DND-41 (cell line): ENCODE measurements around the gene PNMT.

ENCODE experiments used
- CTCF ChIP-seq: IDR thresholded peaks from 2 replicates; pipeline ENCODE4 v1.5.1; 2012; ENCODE audit warnings: borderline replicate concordance, low read length, moderate library complexity, mild to moderate bottlenecking; ENCODE audit not compliant: poor library complexity, severe bottlenecking; ENCODE audit errors: extremely low read depth
- EZH2 ChIP-seq: IDR thresholded peaks from 3 replicates; pipeline ENCODE4 v1.6.1; 2012; ENCODE audit warnings: borderline replicate concordance, low read depth, mild to moderate bottlenecking, moderate library complexity, low read length, inconsistent platforms; ENCODE audit not compliant: severe bottlenecking

GRCh38 chr17:39621523-39622379, 46.5 kb upstream of the PNMT start:
- TF ChIP-seq CTCF = peak; percentile 100
- TF ChIP-seq EZH2 = no peak
